Stimulated activated memory B cell treated with anti-CD40 and anti-IgM and Interleukin-4, amounts not matched to agents 10 μg/mL and 1 μg/mL and 100 μg/mL, for 72 hours (primary cell): ENCODE data around the gene TNIK.
"Not testable (repeated sequence)": the region's sequence is repeated elsewhere in the genome, so short reads cannot be mapped to it uniquely, and the experiment has no call there.

ENCODE experiments used
- ATAC-seq: fragments of 150-1000 bp; cut with Tn5 transposase; 2 replicates; pipeline ENCODE4 v1.10.0; 2021
- H3K27ac Mint-ChIP-seq: one replicate; pipeline ENCODE4 v1.8.0; 2022; ENCODE audit warnings: mild to moderate bottlenecking, mixed read lengths
- H3K27me3 Mint-ChIP-seq: one replicate; pipeline ENCODE4 v1.8.0; 2022; ENCODE audit warnings: mixed read lengths
- H3K36me3 Mint-ChIP-seq: one replicate; pipeline ENCODE4 v1.8.0; 2022; ENCODE audit warnings: mixed read lengths
- H3K4me1 Mint-ChIP-seq: one replicate; pipeline ENCODE4 v1.8.0; 2022; ENCODE audit warnings: mixed read lengths
- H3K4me3 Mint-ChIP-seq: one replicate; pipeline ENCODE4 v1.8.0; 2022; ENCODE audit warnings: mild to moderate bottlenecking, moderate library complexity, mixed read lengths
- H3K9me3 Mint-ChIP-seq: one replicate; pipeline ENCODE4 v1.8.0; 2022; ENCODE audit warnings: mixed read lengths

Gene TNIK

GRCh38 chr3:171422855-171423254, 37.4 kb downstream of the TNIK start:
- not testable (repeated sequence) for H3K27ac Mint-ChIP-seq, H3K9me3 Mint-ChIP-seq, H3K4me1 Mint-ChIP-seq, ATAC-seq, H3K4me3 Mint-ChIP-seq, H3K27me3 Mint-ChIP-seq, H3K36me3 Mint-ChIP-seq

GRCh38 chr3:171420667-171421066, 39.5 kb downstream of the TNIK start:
- Mint-ChIP-seq H3K4me1 (no peaks in the 10 kb centered on the region), H3K9me3 (peaks cover 2% of the 10 kb centered on the region), H3K27ac (no peak overlapping the region), H3K4me3 (no peak overlapping the region), H3K27me3 (no peaks in the 10 kb centered on the region), H3K36me3 (no peaks in the 10 kb centered on the region)
- no peak for ATAC-seq

GRCh38 chr3:171419457-171419856, 40.7 kb downstream of the TNIK start:
- no peak for ATAC-seq
- no peaks in the 10 kb centered on the region for H3K36me3 Mint-ChIP-seq
- no peaks in the 10 kb centered on the region for H3K4me1 Mint-ChIP-seq
- H3K27me3 Mint-ChIP-seq, result no peaks in the 10 kb centered on the region
- H3K9me3 Mint-ChIP-seq, result peaks cover 2% of the 10 kb centered on the region
- H3K4me3 Mint-ChIP-seq, result no peak overlapping the region
- no peak overlapping the region for H3K27ac Mint-ChIP-seq

GRCh38 chr3:171417813-171418212, 42.4 kb downstream of the TNIK start:
- peaks cover 2% of the 10 kb centered on the region for H3K9me3 Mint-ChIP-seq
- H3K27ac Mint-ChIP-seq, result no peak overlapping the region
- H3K36me3 Mint-ChIP-seq, result no peaks in the 10 kb centered on the region
- H3K27me3 Mint-ChIP-seq, result no peaks in the 10 kb centered on the region
- no peaks in the 10 kb centered on the region for H3K4me1 Mint-ChIP-seq
- ATAC-seq, result no peak
- H3K4me3 Mint-ChIP-seq, result no peak overlapping the region

- Mint-ChIP-seq H3K4me3 (no peak overlapping the region), H3K27ac (no peak overlapping the region), H3K36me3 (no peaks in the 10 kb centered on the region), H3K27me3 (no peaks in the 10 kb centered on the region), H3K4me1 (no peaks in the 10 kb centered on the region), H3K9me3 (peaks cover 2% of the 10 kb centered on the region)
- ATAC-seq, result no peak
These were observed 43.1 kb downstream of the TNIK start for GRCh38 chr3:171417137-171417536.

- no peak overlapping the region for H3K27ac Mint-ChIP-seq
- ATAC-seq, result no peak
- peaks cover 2% of the 10 kb centered on the region for H3K9me3 Mint-ChIP-seq
- no peak overlapping the region for H3K4me3 Mint-ChIP-seq
- H3K36me3 Mint-ChIP-seq, result no peaks in the 10 kb centered on the region
- H3K27me3 Mint-ChIP-seq, result no peaks in the 10 kb centered on the region
- no peaks in the 10 kb centered on the region for H3K4me1 Mint-ChIP-seq
These were observed 43.5 kb downstream of the TNIK start for GRCh38 chr3:171416666-171417065.

GRCh38 chr3:171416061-171416460, 44.1 kb downstream of the TNIK start:
- no peak for ATAC-seq
- no peak overlapping the region for H3K4me3 Mint-ChIP-seq

GRCh38 chr3:171415070-171415469, 45.1 kb downstream of the TNIK start:
- H3K4me3 Mint-ChIP-seq, result no peak overlapping the region
- peaks cover 2% of the 10 kb centered on the region for H3K9me3 Mint-ChIP-seq
- no peaks in the 10 kb centered on the region for H3K27me3 Mint-ChIP-seq
- H3K36me3 Mint-ChIP-seq, result no peaks in the 10 kb centered on the region
- no peaks in the 10 kb centered on the region for H3K4me1 Mint-ChIP-seq
- no peak overlapping the region for H3K27ac Mint-ChIP-seq
- no peak for ATAC-seq

More at GRCh38 chr3:171416061-171416460, 44.1 kb downstream of the TNIK start:
- no peaks in the 10 kb centered on the region for H3K36me3 Mint-ChIP-seq
- no peaks in the 10 kb centered on the region for H3K27me3 Mint-ChIP-seq
- H3K27ac Mint-ChIP-seq, result no peak overlapping the region
- H3K4me1 Mint-ChIP-seq, result no peaks in the 10 kb centered on the region
- peaks cover 2% of the 10 kb centered on the region for H3K9me3 Mint-ChIP-seq

- H3K36me3 Mint-ChIP-seq, result no peaks in the 10 kb centered on the region
- no peaks in the 10 kb centered on the region for H3K27me3 Mint-ChIP-seq
- no peak overlapping the region for H3K4me3 Mint-ChIP-seq
- no peak for ATAC-seq
- no peaks in the 10 kb centered on the region for H3K4me1 Mint-ChIP-seq
- no peak overlapping the region for H3K27ac Mint-ChIP-seq
- no peaks in the 10 kb centered on the region for H3K9me3 Mint-ChIP-seq
These were observed 47.7 kb downstream of the TNIK start for GRCh38 chr3:171412473-171412872.

- H3K36me3 Mint-ChIP-seq, result no peaks in the 10 kb centered on the region
- H3K27me3 Mint-ChIP-seq, result no peaks in the 10 kb centered on the region
- ATAC-seq, result no peak
- H3K4me3 Mint-ChIP-seq, result no peak overlapping the region
- no peak overlapping the region for H3K27ac Mint-ChIP-seq
- no peaks in the 10 kb centered on the region for H3K9me3 Mint-ChIP-seq
- no peaks in the 10 kb centered on the region for H3K4me1 Mint-ChIP-seq
These were observed 48.2 kb downstream of the TNIK start for GRCh38 chr3:171412054-171412453.

- ATAC-seq, result no peak
- Mint-ChIP-seq H3K27ac (no peak overlapping the region), H3K4me3 (no peak overlapping the region), H3K27me3 (no peaks in the 10 kb centered on the region), H3K4me1 (no peaks in the 10 kb centered on the region), H3K9me3 (no peaks in the 10 kb centered on the region), H3K36me3 (no peaks in the 10 kb centered on the region)
These were observed 50.0 kb downstream of the TNIK start for GRCh38 chr3:171410186-171410585.

GRCh38 chr3:171407759-171408158, 52.4 kb downstream of the TNIK start:
- ATAC-seq, result no peak
- H3K36me3 Mint-ChIP-seq, result no peaks in the 10 kb centered on the region
- no peak overlapping the region for H3K4me3 Mint-ChIP-seq
- H3K27me3 Mint-ChIP-seq, result no peaks in the 10 kb centered on the region
- H3K27ac Mint-ChIP-seq, result no peak overlapping the region
- no peaks in the 10 kb centered on the region for H3K4me1 Mint-ChIP-seq
- no peaks in the 10 kb centered on the region for H3K9me3 Mint-ChIP-seq

- Mint-ChIP-seq H3K4me1 (no peaks in the 10 kb centered on the region), H3K36me3 (no peaks in the 10 kb centered on the region), H3K9me3 (no peaks in the 10 kb centered on the region), H3K4me3 (no peak overlapping the region), H3K27me3 (no peaks in the 10 kb centered on the region), H3K27ac (no peak overlapping the region)
- no peak for ATAC-seq
These were observed 55.7 kb downstream of the TNIK start for GRCh38 chr3:171404376-171404967.

- no peaks in the 10 kb centered on the region for H3K4me1 Mint-ChIP-seq
These were observed 57.9 kb downstream of the TNIK start for GRCh38 chr3:171402281-171402680.

GRCh38 chr3:171401432-171401831, 58.8 kb downstream of the TNIK start:
- Mint-ChIP-seq H3K4me3 (no peak overlapping the region), H3K4me1 (no peaks in the 10 kb centered on the region), H3K9me3 (no peaks in the 10 kb centered on the region), H3K36me3 (no peaks in the 10 kb centered on the region), H3K27me3 (no peaks in the 10 kb centered on the region), H3K27ac (no peak overlapping the region)
- ATAC-seq, result no peak

More at GRCh38 chr3:171402281-171402680, 57.9 kb downstream of the TNIK start:
- Mint-ChIP-seq H3K9me3 (no peaks in the 10 kb centered on the region), H3K4me3 (no peak overlapping the region), H3K27me3 (no peaks in the 10 kb centered on the region), H3K36me3 (no peaks in the 10 kb centered on the region), H3K27ac (no peak overlapping the region)
- ATAC-seq, result no peak

- Mint-ChIP-seq H3K27me3 (no peaks in the 10 kb centered on the region), H3K4me1 (no peaks in the 10 kb centered on the region), H3K9me3 (no peaks in the 10 kb centered on the region), H3K4me3 (no peak overlapping the region), H3K36me3 (no peaks in the 10 kb centered on the region), H3K27ac (no peak overlapping the region)
- no peak for ATAC-seq
These were observed 60.4 kb downstream of the TNIK start for GRCh38 chr3:171399842-171400241.

GRCh38 chr3:171398343-171398742, 61.9 kb downstream of the TNIK start:
- Mint-ChIP-seq H3K27ac (no peak overlapping the region), H3K9me3 (no peaks in the 10 kb centered on the region), H3K4me1 (no peaks in the 10 kb centered on the region), H3K4me3 (no peak overlapping the region), H3K36me3 (no peaks in the 10 kb centered on the region), H3K27me3 (no peaks in the 10 kb centered on the region)
- ATAC-seq, result no peak
